ENCODE measurements around the gene JPH3.

- TF ChIP-seq, protein P1, sequence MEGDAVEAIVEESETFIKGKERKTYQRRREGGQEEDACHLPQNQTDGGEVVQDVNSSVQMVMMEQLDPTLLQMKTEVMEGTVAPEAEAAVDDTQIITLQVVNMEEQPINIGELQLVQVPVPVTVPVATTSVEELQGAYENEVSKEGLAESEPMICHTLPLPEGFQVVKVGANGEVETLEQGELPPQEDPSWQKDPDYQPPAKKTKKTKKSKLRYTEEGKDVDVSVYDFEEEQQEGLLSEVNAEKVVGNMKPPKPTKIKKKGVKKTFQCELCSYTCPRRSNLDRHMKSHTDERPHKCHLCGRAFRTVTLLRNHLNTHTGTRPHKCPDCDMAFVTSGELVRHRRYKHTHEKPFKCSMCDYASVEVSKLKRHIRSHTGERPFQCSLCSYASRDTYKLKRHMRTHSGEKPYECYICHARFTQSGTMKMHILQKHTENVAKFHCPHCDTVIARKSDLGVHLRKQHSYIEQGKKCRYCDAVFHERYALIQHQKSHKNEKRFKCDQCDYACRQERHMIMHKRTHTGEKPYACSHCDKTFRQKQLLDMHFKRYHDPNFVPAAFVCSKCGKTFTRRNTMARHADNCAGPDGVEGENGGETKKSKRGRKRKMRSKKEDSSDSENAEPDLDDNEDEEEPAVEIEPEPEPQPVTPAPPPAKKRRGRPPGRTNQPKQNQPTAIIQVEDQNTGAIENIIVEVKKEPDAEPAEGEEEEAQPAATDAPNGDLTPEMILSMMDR (IDR thresholded peaks at IDR 0.05 in 8 of 11, conservative IDR thresholded peaks at IDR 0.05 in 3 of 11): no peak
- no peak for TF ChIP-seq POLR2AphosphoS5 (IDR thresholded peaks at IDR 0.05)
These were observed 122.4 kb downstream of the JPH3 start for GRCh38 chr16:87724490-87725291.
